ENCODE results near the gene KIF19.

Gene KIF19

DNA sequence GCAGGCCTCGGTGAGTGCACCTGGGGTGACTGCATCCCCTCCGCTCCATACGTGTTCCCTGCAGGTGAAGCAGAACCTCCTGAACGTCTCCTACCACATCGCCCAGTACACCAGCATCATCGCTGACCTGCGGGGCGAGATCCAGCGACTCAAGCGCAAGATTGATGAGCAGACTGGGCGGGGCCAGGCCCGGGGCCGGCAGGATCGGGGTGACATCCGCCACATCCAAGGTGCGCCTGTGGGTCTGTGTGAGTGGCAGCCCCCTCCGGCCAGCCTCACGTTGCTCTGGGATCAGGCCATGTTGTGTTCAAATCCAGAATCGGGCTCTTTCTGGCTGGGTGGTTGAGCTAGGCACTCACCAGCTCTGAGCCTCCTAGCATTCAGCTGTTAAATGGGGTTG, 23.1 kb downstream of the KIF19 start:
- Histone ChIP-seq H4K20me1 (ENCODE audit: insufficient read depth, low read length) (no peaks in the 10 kb centered on the region), H3K36me3 (replicated peaks; ENCODE audit: insufficient read depth, low read length) (no peaks in the 10 kb centered on the region), H3K9me2 (replicated peaks; ENCODE audit: insufficient read depth, low read length) (no peaks in the 10 kb centered on the region), H3K9me3 (replicated peaks; ENCODE audit: insufficient read depth, low read length) (no peaks in the 10 kb centered on the region), H3K4me2 (ENCODE audit: low read depth, low read length) (no peak overlapping the region), H3K79me2 (ENCODE audit: low read length) (no peaks in the 10 kb centered on the region), H3K27ac (ENCODE audit: low read length) (no peak overlapping the region), H3K9ac (ENCODE audit: low read length) (no peak overlapping the region), H3K4me1 (ENCODE audit: low read length) (no peaks in the 10 kb centered on the region), H2AFZ (ENCODE audit: low read length) (no peak overlapping the region), H3K4me3 (ENCODE audit: low read length) (no peak overlapping the region), H3K27me3 (replicated peaks; ENCODE audit: insufficient read depth, low read length) (peaks cover 99% of the 10 kb centered on the region), H3F3A (ENCODE audit: insufficient read depth, low read length) (no peaks in the 10 kb centered on the region)
- no peak for DNase-seq
- TF ChIP-seq EZH2 (optimal IDR thresholded peaks at IDR 0.05; ENCODE audit: low read depth, low read length) (no peak), EZH2phosphoT487 (IDR thresholded peaks at IDR 0.05; ENCODE audit: low read length) (no peak)
- TF ChIP-seq, protein P1, sequence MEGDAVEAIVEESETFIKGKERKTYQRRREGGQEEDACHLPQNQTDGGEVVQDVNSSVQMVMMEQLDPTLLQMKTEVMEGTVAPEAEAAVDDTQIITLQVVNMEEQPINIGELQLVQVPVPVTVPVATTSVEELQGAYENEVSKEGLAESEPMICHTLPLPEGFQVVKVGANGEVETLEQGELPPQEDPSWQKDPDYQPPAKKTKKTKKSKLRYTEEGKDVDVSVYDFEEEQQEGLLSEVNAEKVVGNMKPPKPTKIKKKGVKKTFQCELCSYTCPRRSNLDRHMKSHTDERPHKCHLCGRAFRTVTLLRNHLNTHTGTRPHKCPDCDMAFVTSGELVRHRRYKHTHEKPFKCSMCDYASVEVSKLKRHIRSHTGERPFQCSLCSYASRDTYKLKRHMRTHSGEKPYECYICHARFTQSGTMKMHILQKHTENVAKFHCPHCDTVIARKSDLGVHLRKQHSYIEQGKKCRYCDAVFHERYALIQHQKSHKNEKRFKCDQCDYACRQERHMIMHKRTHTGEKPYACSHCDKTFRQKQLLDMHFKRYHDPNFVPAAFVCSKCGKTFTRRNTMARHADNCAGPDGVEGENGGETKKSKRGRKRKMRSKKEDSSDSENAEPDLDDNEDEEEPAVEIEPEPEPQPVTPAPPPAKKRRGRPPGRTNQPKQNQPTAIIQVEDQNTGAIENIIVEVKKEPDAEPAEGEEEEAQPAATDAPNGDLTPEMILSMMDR (IDR thresholded peaks at IDR 0.05; ENCODE audit: low read length): no peak

DNA sequence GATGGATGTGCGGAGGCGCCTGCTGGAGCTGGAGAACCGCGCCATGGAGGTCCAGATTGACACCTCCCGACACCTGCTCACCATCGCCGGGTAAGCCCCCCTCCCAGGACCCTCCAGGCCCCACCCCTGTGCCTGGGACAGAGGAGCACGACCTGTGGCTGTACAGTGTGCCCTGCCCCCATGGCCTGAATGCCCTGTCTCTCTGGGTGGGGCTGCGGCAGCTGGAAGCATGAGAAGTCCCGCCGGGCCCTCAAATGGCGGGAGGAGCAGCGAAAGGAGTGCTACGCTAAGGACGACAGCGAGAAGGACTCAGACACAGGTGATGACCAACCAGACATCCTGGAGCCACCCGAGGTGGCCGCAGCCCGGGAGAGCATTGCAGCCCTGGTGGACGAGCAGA, 24.5 kb downstream of the KIF19 start:
- DNase-seq: no peak
- H3K9me3 ChIP-seq (replicated peaks; ENCODE audit: insufficient read depth, low read length): no peaks in the 10 kb centered on the region
- H3K27me3 ChIP-seq (replicated peaks; ENCODE audit: insufficient read depth, low read length): peaks cover 99% of the 10 kb centered on the region
- no peak overlapping the region for H3K27ac ChIP-seq (ENCODE audit: low read length)
- no peak overlapping the region for H3K9ac ChIP-seq (ENCODE audit: low read length)
- no peak overlapping the region for H3K4me2 ChIP-seq (ENCODE audit: low read depth, low read length)
- no peak for TF ChIP-seq EZH2phosphoT487 (IDR thresholded peaks at IDR 0.05; ENCODE audit: low read length)
- TF ChIP-seq EZH2 (optimal IDR thresholded peaks at IDR 0.05; ENCODE audit: low read depth, low read length): no peak
- TF ChIP-seq, protein P1 (IDR thresholded peaks at IDR 0.05; ENCODE audit: low read length): no peak
- H3K9me2 ChIP-seq (replicated peaks; ENCODE audit: insufficient read depth, low read length): no peaks in the 10 kb centered on the region
- no peaks in the 10 kb centered on the region for H3K79me2 ChIP-seq (ENCODE audit: low read length)
- no peak overlapping the region for H3K4me3 ChIP-seq (ENCODE audit: low read length)
- no peaks in the 10 kb centered on the region for H3K4me1 ChIP-seq (ENCODE audit: low read length)
- H2AFZ ChIP-seq (ENCODE audit: low read length): no peak overlapping the region
- H3K36me3 ChIP-seq (replicated peaks; ENCODE audit: insufficient read depth, low read length): no peaks in the 10 kb centered on the region
- H4K20me1 ChIP-seq (ENCODE audit: insufficient read depth, low read length): no peaks in the 10 kb centered on the region
- H3F3A ChIP-seq (ENCODE audit: insufficient read depth, low read length): no peaks in the 10 kb centered on the region

- Histone ChIP-seq H2AFZ (ENCODE audit: low read length) (no peak overlapping the region), H3K27ac (ENCODE audit: low read length) (no peak overlapping the region), H3K27me3 (replicated peaks; ENCODE audit: insufficient read depth, low read length) (peaks cover 98% of the 10 kb centered on the region), H3K4me3 (ENCODE audit: low read length) (no peak overlapping the region), H3K4me1 (ENCODE audit: low read length) (no peaks in the 10 kb centered on the region), H3K36me3 (replicated peaks; ENCODE audit: insufficient read depth, low read length) (no peaks in the 10 kb centered on the region), H3K79me2 (ENCODE audit: low read length) (no peaks in the 10 kb centered on the region), H3F3A (ENCODE audit: insufficient read depth, low read length) (no peaks in the 10 kb centered on the region), H3K9me3 (replicated peaks; ENCODE audit: insufficient read depth, low read length) (no peaks in the 10 kb centered on the region), H3K4me2 (ENCODE audit: low read depth, low read length) (no peak overlapping the region), H4K20me1 (ENCODE audit: insufficient read depth, low read length) (no peaks in the 10 kb centered on the region), H3K9ac (ENCODE audit: low read length) (no peak overlapping the region), H3K9me2 (replicated peaks; ENCODE audit: insufficient read depth, low read length) (no peaks in the 10 kb centered on the region)
- TF ChIP-seq, protein P1 (IDR thresholded peaks at IDR 0.05; ENCODE audit: low read length): no peak
- TF ChIP-seq EZH2phosphoT487 (IDR thresholded peaks at IDR 0.05; ENCODE audit: low read length): no peak
- TF ChIP-seq EZH2 (optimal IDR thresholded peaks at IDR 0.05; ENCODE audit: low read depth, low read length): no peak
- DNase-seq: no peak
These were observed 25.7 kb downstream of the KIF19 start for GRCh38 chr17:74351552-74352210.

Data from MM.1S (cell line).